MCF 10A (cell line): ENCODE data around the gene CXCL6. TPM values are rescaled to one million over a fixed set of nuclear protein-coding genes. Genes with fewer than 3 reads are reported as not detected.

Experiments used
- BruUV-seq: library from RNA; stranded (reverse); fragments of 400-500 nt; replicated peaks from 2 replicates; lab custom pipeline; 2021; lab: Mats Ljungman, UMichigan
- CTCF ChIA-PET: fragments of 300-600 bp; sonication (Branson Sonifier 250); formaldehyde crosslinking; extraction: SDS; loops from one replicate; lab custom pipeline; 2021; ENCODE audit warnings: antibody characterized with exemption, inconsistent platforms; lab: Yijun Ruan, JAX
- POLR2A ChIA-PET: fragments of 300-600, 350-650 bp; sonication (Branson Sonifier 250); formaldehyde crosslinking; extraction: SDS; loops from one replicate; lab custom pipeline; 2020; ENCODE audit warnings: antibody characterized with exemption, inconsistent platforms; lab: Yijun Ruan, JAX
- DNase-seq: peaks from one replicate; pipeline ENCODE4 v3.0.0-alpha.2; 2018; ENCODE audit not compliant: unreplicated experiment
- H3K27ac Mint-ChIP-seq: one replicate; pipeline ENCODE4 v1.8.0; 2022; ENCODE audit warnings: mild to moderate bottlenecking, low read depth, mixed read lengths; ENCODE audit not compliant: unreplicated experiment
- H3K27me3 Mint-ChIP-seq: one replicate; pipeline ENCODE4 v1.8.0; 2022; ENCODE audit warnings: mixed read lengths; ENCODE audit not compliant: insufficient read depth, unreplicated experiment
- H3K36me3 Mint-ChIP-seq: one replicate; pipeline ENCODE4 v1.8.0; 2022; ENCODE audit warnings: mild to moderate bottlenecking, moderate library complexity, mixed read lengths; ENCODE audit not compliant: insufficient read depth, unreplicated experiment
- H3K4me1 Mint-ChIP-seq: one replicate; pipeline ENCODE4 v1.8.0; 2022; ENCODE audit warnings: mixed read lengths; ENCODE audit not compliant: insufficient read depth, unreplicated experiment
- H3K4me3 Mint-ChIP-seq: one replicate; pipeline ENCODE4 v1.8.0; 2022; ENCODE audit warnings: mild to moderate bottlenecking, moderate library complexity, mixed read lengths; ENCODE audit not compliant: unreplicated experiment
- H3K9me3 Mint-ChIP-seq: one replicate; pipeline ENCODE4 v1.8.0; 2022; ENCODE audit warnings: mixed read lengths; ENCODE audit not compliant: unreplicated experiment
- intact Hi-C: fragments of 100-400 bp; cut with micrococcal nuclease; formaldehyde crosslinking; loops from 2 replicates; pipeline ENCODE4 v1.14.1; 2022
- total RNA-seq: library from RNA; stranded (reverse); gene quantifications from 2 replicates; pipeline ENCODE4 v1.2.3, GENCODE V29; 2022
- TF ChIP-seq, protein P1 (sequence below): fragments of 200-600 bp; IDR thresholded peaks from one replicate; pipeline ENCODE4 v1.8.0; 2022; ENCODE audit warnings: antibody characterized with exemption, mild to moderate bottlenecking; ENCODE audit not compliant: unreplicated experiment

Gene CXCL6
- total RNA-seq, 1 experiment from 2014 or later: not detected

DNA sequence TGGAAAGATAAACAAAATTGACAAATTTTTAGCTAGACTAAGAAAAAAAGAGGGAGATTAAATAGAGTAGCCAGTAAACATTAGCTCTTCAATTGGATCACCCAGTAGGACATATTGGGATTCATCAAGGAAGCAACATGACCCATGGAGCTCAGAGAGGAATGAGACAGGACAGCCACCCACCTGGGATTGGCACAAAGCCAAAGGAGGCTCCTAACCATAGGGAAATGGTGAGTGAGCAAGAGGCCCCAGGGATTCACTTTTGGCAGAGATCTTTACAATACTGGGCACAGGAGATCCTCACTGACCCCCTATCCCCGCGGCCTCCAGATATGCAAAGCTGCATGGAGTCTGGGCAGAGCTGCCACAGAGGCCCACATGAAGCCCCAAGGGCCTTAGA, 34.8 kb upstream of the CXCL6 start:
- H3K9me3 Mint-ChIP-seq: peaks cover 10% of the 10 kb centered on the region
- no peak overlapping the region for H3K4me3 Mint-ChIP-seq
- no peak overlapping the region for H3K27ac Mint-ChIP-seq
- TF ChIP-seq, protein P1, sequence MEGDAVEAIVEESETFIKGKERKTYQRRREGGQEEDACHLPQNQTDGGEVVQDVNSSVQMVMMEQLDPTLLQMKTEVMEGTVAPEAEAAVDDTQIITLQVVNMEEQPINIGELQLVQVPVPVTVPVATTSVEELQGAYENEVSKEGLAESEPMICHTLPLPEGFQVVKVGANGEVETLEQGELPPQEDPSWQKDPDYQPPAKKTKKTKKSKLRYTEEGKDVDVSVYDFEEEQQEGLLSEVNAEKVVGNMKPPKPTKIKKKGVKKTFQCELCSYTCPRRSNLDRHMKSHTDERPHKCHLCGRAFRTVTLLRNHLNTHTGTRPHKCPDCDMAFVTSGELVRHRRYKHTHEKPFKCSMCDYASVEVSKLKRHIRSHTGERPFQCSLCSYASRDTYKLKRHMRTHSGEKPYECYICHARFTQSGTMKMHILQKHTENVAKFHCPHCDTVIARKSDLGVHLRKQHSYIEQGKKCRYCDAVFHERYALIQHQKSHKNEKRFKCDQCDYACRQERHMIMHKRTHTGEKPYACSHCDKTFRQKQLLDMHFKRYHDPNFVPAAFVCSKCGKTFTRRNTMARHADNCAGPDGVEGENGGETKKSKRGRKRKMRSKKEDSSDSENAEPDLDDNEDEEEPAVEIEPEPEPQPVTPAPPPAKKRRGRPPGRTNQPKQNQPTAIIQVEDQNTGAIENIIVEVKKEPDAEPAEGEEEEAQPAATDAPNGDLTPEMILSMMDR: no peak
- H3K36me3 Mint-ChIP-seq: no peaks in the 10 kb centered on the region
- ChIA-PET CTCF (interaction anchor here (0.6 to 1.4 kb wide), 3 partner anchors 71 to 853 kb away, joined by 3 to 4 read pairs (median 3); no protein-coding TSS in a partner anchor), POLR2A (interaction anchor here (0.7 to 1.2 kb wide), 2 partner anchors 17 to 109 kb away, joined by 3 read pairs; no protein-coding TSS in a partner anchor)
- H3K4me1 Mint-ChIP-seq: no peaks in the 10 kb centered on the region
- BruUV-seq: no TSS peak
- no peaks in the 10 kb centered on the region for H3K27me3 Mint-ChIP-seq
- intact Hi-C loops: no loop called here
- DNase-seq: peak; percentile 51

DNA sequence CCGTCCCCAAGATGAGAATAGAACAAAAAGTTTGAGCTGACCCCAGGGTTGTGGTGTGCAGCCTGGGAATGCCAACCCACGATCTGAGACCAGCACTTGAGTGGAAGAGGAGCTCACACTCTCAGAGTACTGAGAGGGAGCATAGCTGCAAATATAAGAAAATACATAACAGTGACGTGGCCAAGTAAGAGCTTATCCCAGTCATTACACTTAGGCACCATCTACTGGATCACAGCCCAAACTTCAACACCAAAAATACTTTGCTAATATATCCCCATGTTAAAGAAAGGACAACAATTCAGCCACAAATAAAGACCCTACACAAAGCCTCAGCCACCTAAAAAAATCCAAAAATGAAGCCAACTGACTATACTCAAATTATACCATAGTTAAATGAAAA, 33.3 kb upstream of the CXCL6 start:
- POLR2A ChIA-PET: no interaction called here

DNA sequence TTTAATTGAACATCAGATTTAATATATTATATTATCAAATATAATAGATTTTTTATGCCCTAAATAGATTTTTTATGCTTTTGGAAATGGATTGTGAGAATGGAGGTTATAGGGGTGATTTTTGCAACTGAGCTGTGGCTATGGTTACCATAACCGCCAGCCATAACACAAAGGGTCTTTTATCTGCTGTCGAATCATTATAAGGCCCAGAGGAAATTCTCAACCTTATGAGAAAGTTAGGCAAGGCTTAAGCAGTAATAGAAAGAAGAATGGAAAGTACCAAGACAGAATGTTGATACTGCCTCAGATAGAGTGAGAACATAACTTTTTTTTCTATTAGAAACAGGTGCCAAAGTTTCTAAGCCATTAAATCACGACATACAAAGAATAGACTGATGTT, 26.3 kb upstream of the CXCL6 start:
- no TSS peak for BruUV-seq
- intact Hi-C loops: no loop called here
- Mint-ChIP-seq H3K9me3 (peaks cover 18% of the 10 kb centered on the region), H3K27ac (no peak overlapping the region), H3K4me1 (peaks cover 15% of the 10 kb centered on the region), H3K4me3 (no peak overlapping the region), H3K36me3 (no peaks in the 10 kb centered on the region), H3K27me3 (no peaks in the 10 kb centered on the region)
- TF ChIP-seq, protein P1: no peak
- POLR2A ChIA-PET: no interaction called here
- no peak for DNase-seq
- CTCF ChIA-PET: no interaction called here

More for the DNA sequence above, 33.3 kb upstream of the CXCL6 start:
- H3K4me1 Mint-ChIP-seq: no peaks in the 10 kb centered on the region
- CTCF ChIA-PET: interaction anchor here (0.5 kb wide), 1 partner anchor 737 kb away, joined by 4 read pairs; no protein-coding TSS in a partner anchor
- intact Hi-C loops: loop anchor here (1.0 kb wide), 1 partner anchor 120 kb away; no protein-coding TSS in a partner anchor
- H3K27ac Mint-ChIP-seq: no peak overlapping the region
- peaks cover 10% of the 10 kb centered on the region for H3K9me3 Mint-ChIP-seq
- DNase-seq: no peak
- no TSS peak for BruUV-seq
- H3K36me3 Mint-ChIP-seq: no peaks in the 10 kb centered on the region
- H3K4me3 Mint-ChIP-seq: no peak overlapping the region
- TF ChIP-seq, protein P1: no peak
- no peaks in the 10 kb centered on the region for H3K27me3 Mint-ChIP-seq

DNA sequence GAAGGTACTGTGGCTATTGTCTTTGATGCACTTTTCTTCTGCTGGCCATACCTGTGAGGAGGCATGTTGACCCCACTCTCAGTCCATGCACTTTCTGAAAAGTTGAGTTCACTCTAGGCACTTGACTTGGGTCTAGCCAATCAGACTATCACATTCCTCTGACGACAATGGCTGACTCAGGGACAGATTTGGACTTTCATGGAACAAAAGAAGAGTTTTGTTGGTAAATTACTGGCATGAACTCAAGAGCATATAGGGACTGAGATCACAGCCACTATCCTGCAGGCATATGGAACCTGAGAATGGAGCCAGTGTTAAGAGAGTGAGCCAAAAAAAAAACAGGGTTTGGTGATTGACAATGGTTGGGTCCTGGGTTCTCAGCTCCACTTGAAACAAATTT, 24.6 kb upstream of the CXCL6 start:
- H3K36me3 Mint-ChIP-seq: no peaks in the 10 kb centered on the region
- DNase-seq: peak; percentile 32
- CTCF ChIA-PET: interaction anchor here (1.7 kb wide), 1 partner anchor 151 kb away, joined by 3 read pairs; no protein-coding TSS in a partner anchor
- peaks cover 26% of the 10 kb centered on the region for H3K4me1 Mint-ChIP-seq
- H3K9me3 Mint-ChIP-seq: peaks cover 8% of the 10 kb centered on the region
- no peak overlapping the region for H3K4me3 Mint-ChIP-seq
- intact Hi-C loops: no loop called here
- no peak overlapping the region for H3K27ac Mint-ChIP-seq
- TF ChIP-seq, protein P1: no peak
- POLR2A ChIA-PET: interaction anchor here (0.6 kb wide), 3 partner anchors 8 to 24 kb away, joined by 3 to 4 read pairs (median 3); no protein-coding TSS in a partner anchor
- no TSS peak for BruUV-seq
- H3K27me3 Mint-ChIP-seq: no peaks in the 10 kb centered on the region
